Activated CD4-positive, alpha-beta memory T cell treated with anti-CD3 and anti-CD28 coated beads for 36 hours (primary cell): Measurements from ENCODE around the gene RGL1. TPM values are rescaled to one million over a fixed set of nuclear protein-coding genes. Genes with fewer than 3 reads are reported as not detected.

Experiments
- CTCF ChIA-PET: fragments of 350-600 bp; sonication (Branson Sonifier 250); formaldehyde crosslinking; loops from one replicate; lab custom pipeline; 2021; ENCODE audit warnings: antibody characterized with exemption, inconsistent platforms; lab: Charles Lee
- POLR2A ChIA-PET: fragments of 350-600 bp; sonication (Branson Sonifier 250); formaldehyde crosslinking; loops from one replicate; lab custom pipeline; 2021; ENCODE audit warnings: antibody characterized with exemption; lab: Charles Lee
- DNase-seq: peaks from one replicate; pipeline ENCODE4 v3.0.0-alpha.2; 2020
- H3K27ac Mint-ChIP-seq: one replicate; pipeline ENCODE4 v1.8.0; 2021; ENCODE audit warnings: mixed read lengths
- H3K27me3 Mint-ChIP-seq: one replicate; pipeline ENCODE4 v1.8.0; 2021; ENCODE audit warnings: mixed read lengths
- H3K36me3 Mint-ChIP-seq: one replicate; pipeline ENCODE4 v1.8.0; 2021; ENCODE audit warnings: mixed read lengths
- H3K4me1 Mint-ChIP-seq: one replicate; pipeline ENCODE4 v1.8.0; 2021; ENCODE audit warnings: low read depth, mixed read lengths
- H3K4me3 Mint-ChIP-seq: one replicate; pipeline ENCODE4 v1.8.0; 2021; ENCODE audit warnings: mild to moderate bottlenecking, mixed read lengths
- H3K9me3 Mint-ChIP-seq: one replicate; pipeline ENCODE4 v1.8.0; 2021; ENCODE audit warnings: mixed read lengths
- intact Hi-C: fragments of 100-400 bp; cut with micrococcal nuclease; formaldehyde crosslinking; loops from one replicate; pipeline ENCODE4 v1.15.1; 2023
- total RNA-seq, 2 experiments: library from RNA; stranded (reverse); gene quantifications; one replicate each; pipeline ENCODE4 v1.2.3, GENCODE V29; 2021

Gene RGL1
- total RNA-seq, 2 experiments from 2014 or later = 1.8 TPM

GRCh38 chr1:183877053-183877720, 72.3 kb downstream of the RGL1 start:
- Mint-ChIP-seq H3K4me1 (peaks cover 9% of the 10 kb centered on the region), H3K36me3 (no peaks in the 10 kb centered on the region), H3K4me3 (no peak overlapping the region), H3K9me3 (no peaks in the 10 kb centered on the region), H3K27ac (no peak overlapping the region), H3K27me3 (peaks cover 1% of the 10 kb centered on the region)
- POLR2A ChIA-PET = no interaction called here
- CTCF ChIA-PET = interaction anchor here (1.4 kb wide), 1 partner anchor 192 kb away, joined by 4 read pairs; no protein-coding TSS in a partner anchor
- intact Hi-C loops = no loop called here
- DNase-seq = no peak

GRCh38 chr1:183879494-183879893, 74.6 kb downstream of the RGL1 start:
- POLR2A ChIA-PET = no interaction called here
- Mint-ChIP-seq H3K4me1 (peaks cover 1% of the 10 kb centered on the region), H3K4me3 (no peak overlapping the region), H3K36me3 (peaks cover 2% of the 10 kb centered on the region), H3K27ac (no peak overlapping the region), H3K9me3 (no peaks in the 10 kb centered on the region), H3K27me3 (peaks cover 1% of the 10 kb centered on the region)
- intact Hi-C loops = no loop called here
- CTCF ChIA-PET = no interaction called here
- no peak for DNase-seq

GRCh38 chr1:183879966-183880365, 75.0 kb downstream of the RGL1 start:
- ChIA-PET POLR2A (no interaction called here), CTCF (no interaction called here)
- H3K4me1 Mint-ChIP-seq = no peaks in the 10 kb centered on the region
- H3K27ac Mint-ChIP-seq = no peak overlapping the region
- DNase-seq = no peak
- H3K27me3 Mint-ChIP-seq = peaks cover 1% of the 10 kb centered on the region
- H3K4me3 Mint-ChIP-seq = no peak overlapping the region
- H3K36me3 Mint-ChIP-seq = peaks cover 2% of the 10 kb centered on the region
- no peaks in the 10 kb centered on the region for H3K9me3 Mint-ChIP-seq
- intact Hi-C loops = no loop called here

- no peak for DNase-seq
- H3K9me3 Mint-ChIP-seq = no peaks in the 10 kb centered on the region
- intact Hi-C loops = no loop called here
- H3K36me3 Mint-ChIP-seq = peaks cover 4% of the 10 kb centered on the region
- CTCF ChIA-PET = no interaction called here
- H3K27ac Mint-ChIP-seq = no peak overlapping the region
- no peak overlapping the region for H3K4me3 Mint-ChIP-seq
- H3K27me3 Mint-ChIP-seq = peaks cover 1% of the 10 kb centered on the region
- no peaks in the 10 kb centered on the region for H3K4me1 Mint-ChIP-seq
- POLR2A ChIA-PET = no interaction called here
Observed at GRCh38 chr1:183880531-183881243, 75.8 kb downstream of the RGL1 start.

GRCh38 chr1:183881387-183882131, 76.6 kb downstream of the RGL1 start:
- no peak overlapping the region for H3K4me3 Mint-ChIP-seq
- DNase-seq = no peak
- peaks cover 4% of the 10 kb centered on the region for H3K36me3 Mint-ChIP-seq
- H3K27me3 Mint-ChIP-seq = peaks cover 1% of the 10 kb centered on the region
- intact Hi-C loops = no loop called here
- no peaks in the 10 kb centered on the region for H3K9me3 Mint-ChIP-seq
- H3K27ac Mint-ChIP-seq = no peak overlapping the region
- H3K4me1 Mint-ChIP-seq = no peaks in the 10 kb centered on the region
- POLR2A ChIA-PET = no interaction called here
- CTCF ChIA-PET = no interaction called here

GRCh38 chr1:183882335-183883167, 77.6 kb downstream of the RGL1 start:
- peaks cover 8% of the 10 kb centered on the region for H3K4me1 Mint-ChIP-seq
- peaks cover 4% of the 10 kb centered on the region for H3K36me3 Mint-ChIP-seq
- H3K27ac Mint-ChIP-seq = no peak overlapping the region
- no peak for DNase-seq
- CTCF ChIA-PET = interaction anchor here (0.6 kb wide), 1 partner anchor 21 kb away, joined by 3 read pairs; no protein-coding TSS in a partner anchor
- POLR2A ChIA-PET = no interaction called here
- H3K4me3 Mint-ChIP-seq = no peak overlapping the region
- intact Hi-C loops = no loop called here
- H3K27me3 Mint-ChIP-seq = peaks cover 1% of the 10 kb centered on the region
- no peaks in the 10 kb centered on the region for H3K9me3 Mint-ChIP-seq

- Mint-ChIP-seq H3K4me1 (peaks cover 18% of the 10 kb centered on the region), H3K27ac (no peak overlapping the region), H3K36me3 (peaks cover 4% of the 10 kb centered on the region), H3K9me3 (no peaks in the 10 kb centered on the region), H3K4me3 (no peak overlapping the region), H3K27me3 (peaks cover 1% of the 10 kb centered on the region)
- DNase-seq = no peak
- CTCF ChIA-PET = no interaction called here
- intact Hi-C loops = no loop called here
- POLR2A ChIA-PET = interaction anchor here (0.6 kb wide), 1 partner anchor 16 kb away, joined by 3 read pairs; no protein-coding TSS in a partner anchor
Observed at GRCh38 chr1:183883623-183884022, 78.7 kb downstream of the RGL1 start.

- Mint-ChIP-seq H3K36me3 (peaks cover 4% of the 10 kb centered on the region), H3K27me3 (no peaks in the 10 kb centered on the region), H3K9me3 (no peaks in the 10 kb centered on the region), H3K27ac (no peak overlapping the region), H3K4me1 (peaks cover 27% of the 10 kb centered on the region), H3K4me3 (no peak overlapping the region)
- no peak for DNase-seq
- CTCF ChIA-PET = no interaction called here
- POLR2A ChIA-PET = no interaction called here
- intact Hi-C loops = no loop called here
Observed at GRCh38 chr1:183884526-183884925, 79.6 kb downstream of the RGL1 start.

GRCh38 chr1:183885142-183885735, 80.3 kb downstream of the RGL1 start:
- no peak for DNase-seq
- no peak overlapping the region for H3K4me3 Mint-ChIP-seq
- no peak overlapping the region for H3K27ac Mint-ChIP-seq
- no peaks in the 10 kb centered on the region for H3K27me3 Mint-ChIP-seq
- POLR2A ChIA-PET = no interaction called here
- intact Hi-C loops = no loop called here
- H3K36me3 Mint-ChIP-seq = peaks cover 4% of the 10 kb centered on the region
- CTCF ChIA-PET = interaction anchor here (1.5 kb wide), 1 partner anchor 31 kb away, joined by 4 read pairs; no protein-coding TSS in a partner anchor
- H3K4me1 Mint-ChIP-seq = peaks cover 32% of the 10 kb centered on the region
- no peaks in the 10 kb centered on the region for H3K9me3 Mint-ChIP-seq

GRCh38 chr1:183886083-183886828, 81.3 kb downstream of the RGL1 start:
- Mint-ChIP-seq H3K9me3 (no peaks in the 10 kb centered on the region), H3K4me1 (peaks cover 34% of the 10 kb centered on the region), H3K27me3 (no peaks in the 10 kb centered on the region), H3K36me3 (peaks cover 4% of the 10 kb centered on the region), H3K27ac (no peak overlapping the region), H3K4me3 (no peak overlapping the region)
- intact Hi-C loops = no loop called here
- no peak for DNase-seq
- ChIA-PET CTCF (interaction anchor here (1.5 kb wide), 1 partner anchor 30 kb away, joined by 4 read pairs; no protein-coding TSS in a partner anchor), POLR2A (no interaction called here)

GRCh38 chr1:183886853-183887252, 81.9 kb downstream of the RGL1 start:
- peaks cover 4% of the 10 kb centered on the region for H3K36me3 Mint-ChIP-seq
- no peaks in the 10 kb centered on the region for H3K27me3 Mint-ChIP-seq
- CTCF ChIA-PET = no interaction called here
- no peak overlapping the region for H3K4me3 Mint-ChIP-seq
- no peak for DNase-seq
- peaks cover 34% of the 10 kb centered on the region for H3K4me1 Mint-ChIP-seq
- intact Hi-C loops = no loop called here
- POLR2A ChIA-PET = no interaction called here
- H3K27ac Mint-ChIP-seq = no peak overlapping the region
- H3K9me3 Mint-ChIP-seq = no peaks in the 10 kb centered on the region
